Kidney (tissue), 14 donors: ENCODE results near the gene NPC2. TPM values are rescaled to one million over a fixed set of nuclear protein-coding genes. Genes with fewer than 3 reads are reported as not detected.
A peak's percentile ranks its signal among the peaks of the same experiment; 100 is the strongest.

Source experiments
- DNase-seq, 5 donors: peaks; one replicate each; pipeline ENCODE4 v3.0.0-alpha.2; 2013 to 2020
- FAIRE-seq: peaks from 2 replicates; lab custom pipeline; 2012; peaks lifted over from hg19 to GRCh38; lab: Jason Lieb, UNC
- H3K27ac ChIP-seq, 2 donors: one replicate each; pipeline ENCODE4 v1.7.0; 2013; ENCODE audit warnings: low read depth in 2 of 2, low read length in 2 of 2, inconsistent platforms in 1 of 2
- H3K27me3 ChIP-seq: one replicate; pipeline ENCODE4 v1.7.1; 2013; ENCODE audit warnings: low read length, inconsistent platforms; ENCODE audit not compliant: control insufficient read depth, insufficient read depth
- H3K36me3 ChIP-seq, 3 donors: one replicate each; pipeline versions ENCODE4 v1.7.0 to v1.7.1; 2013; ENCODE audit warnings: low read length in 3 of 3, control low read depth in 1 of 3, inconsistent platforms in 1 of 3; ENCODE audit not compliant: insufficient read depth in 3 of 3, control insufficient read depth in 2 of 3
- H3K4me1 ChIP-seq, 3 donors: one replicate each; pipeline versions ENCODE4 v1.7.0 to v1.7.1; 2013; ENCODE audit warnings: low read length in 3 of 3, inconsistent platforms in 1 of 3, low read depth in 1 of 3; ENCODE audit not compliant: control insufficient read depth in 2 of 3, insufficient read depth in 2 of 3
- H3K4me3 ChIP-seq, 3 donors: one replicate each; pipeline versions ENCODE4 v1.7.0 to v1.8.1; 2013; ENCODE audit warnings: low read length in 3 of 3, control low read depth in 1 of 3, inconsistent platforms in 1 of 3
- H3K9ac ChIP-seq, 3 donors: one replicate each; pipeline versions ENCODE4 v1.7.0 to v1.7.1; 2013; ENCODE audit warnings: low read length in 3 of 3, control low read depth in 1 of 3, inconsistent platforms in 1 of 3
- H3K9me3 ChIP-seq, 3 donors: one replicate each; pipeline versions ENCODE4 v1.7.0 to v1.7.1; 2013; ENCODE audit warnings: low read length in 3 of 3, control low read depth in 1 of 3, inconsistent platforms in 1 of 3; ENCODE audit not compliant: control insufficient read depth in 2 of 3, insufficient read depth in 1 of 3
- CTCF ChIP-seq: IDR thresholded peaks from 3 replicates; pipeline ENCODE4 v1.5.1; 2012; ENCODE audit warnings: mild to moderate bottlenecking, moderate library complexity, borderline replicate concordance; ENCODE audit not compliant: insufficient read depth; ENCODE audit errors: extremely low read depth
- intact Hi-C: fragments of 100-400 bp; cut with DNase I; formaldehyde crosslinking; loops from one replicate; pipeline ENCODE4 v1.11.1; 2022
- polyA plus RNA-seq: library from polyadenylated mRNA; stranded (reverse); fragments of 350-450 nt; fragmentation: Illumina TruSeq; extraction: RNeasy Lipid Tissue Mini Kit (QIAGEN cat#74804); gene quantifications from one replicate; pipeline ENCODE4 v1.2.3, GENCODE V29; 2014; ENCODE audit warnings: low read depth, low replicate concordance; ENCODE audit not compliant: insufficient read depth
- total RNA-seq: library from RNA; stranded (reverse); fragmentation: NEBNext Ultra II Directional; extraction: Animal tissue kit (Norgen Biotek cat#: 25700); gene quantifications from one replicate; pipeline ENCODE4 v1.2.1, GENCODE V29; 2021
- donor health status: control.
- donor health status: control.
- donor health status: control.
- donor health status: control.
- donor health status: control.
- donor health status: DM: yes; HTN: yes; CAD: no.
- donor health status: Normal renal cell carcinoma (clear cell type).

Gene NPC2
- total and polyA plus RNA-seq, 2 donors from 2014 or later, result 217 to 435 TPM

GRCh38 chr14:74501135-74501614 lies 8.1 kb upstream of the NPC2 start:
- H3K4me3 ChIP-seq, result no peak overlapping the region
- H3K27me3 ChIP-seq, result no peaks in the 10 kb centered on the region
- H3K9ac ChIP-seq, result no peak overlapping the region
- H3K36me3 ChIP-seq, result no peaks in the 10 kb centered on the region
- H3K4me1 ChIP-seq, result no peaks in the 10 kb centered on the region
- TF ChIP-seq CTCF, result peak; percentile 71
- FAIRE-seq, result no peak
- DNase-seq, result peak in 4 of 5 donors; percentile 89 to 96 (median 92)
- no peaks in the 10 kb centered on the region for H3K9me3 ChIP-seq
- intact Hi-C loops, result no loop called here
- H3K27ac ChIP-seq, result no peak overlapping the region

GRCh38 chr14:74500417-74501134 lies 7.5 kb upstream of the NPC2 start:
- FAIRE-seq, result no peak
- no peaks in the 10 kb centered on the region for H3K36me3 ChIP-seq
- H3K9me3 ChIP-seq, result no peaks in the 10 kb centered on the region
- no peak overlapping the region for H3K4me3 ChIP-seq
- no peak for TF ChIP-seq CTCF
- H3K27ac ChIP-seq, result no peak overlapping the region
- no peak overlapping the region for H3K9ac ChIP-seq
- no peaks in the 10 kb centered on the region for H3K4me1 ChIP-seq
- no peak for DNase-seq
- intact Hi-C loops, result no loop called here
- H3K27me3 ChIP-seq, result no peaks in the 10 kb centered on the region

- DNase-seq (no peak), FAIRE-seq (no peak)
- Histone ChIP-seq H3K4me3 (no peak overlapping the region), H3K9me3 (no peaks in the 10 kb centered on the region), H3K4me1 (peaks cover 2 to 9% (median 6%) of the 10 kb centered on the region in 3 donors), H3K36me3 (no peaks in the 10 kb centered on the region), H3K9ac (no peak overlapping the region), H3K27ac (no peak overlapping the region), H3K27me3 (no peaks in the 10 kb centered on the region)
- TF ChIP-seq CTCF, result no peak
- intact Hi-C loops, result no loop called here
Measured at GRCh38 chr14:74495356-74495755, 2.3 kb upstream of the NPC2 start.
